SK-N-SH treated with all-trans-retinoic acid at 6 μM for 48 hours (cell line): ENCODE measurements around the gene OR10A5.

ENCODE experiments used
- ATAC-seq: fragments of 200-7000 bp; cut with Tn5 transposase; 3 replicates; pipeline ENCODE4 v1.9.1; 2020; ENCODE audit warnings: mild to moderate bottlenecking, moderate library complexity
- ARNTL ChIP-seq: fragments of 450-650 bp; formaldehyde crosslinking; IDR thresholded peaks from 2 replicates; pipeline ENCODE4 v1.5.0; 2020; ENCODE audit warnings: low read depth, mild to moderate bottlenecking, moderate library complexity, borderline replicate concordance
- CREB5 ChIP-seq: fragments of 250-450 bp; sonication (Bioruptor Pico); IDR thresholded peaks from 2 replicates; pipeline ENCODE4 v1.5.1; 2020; ENCODE audit warnings: low read depth, mild to moderate bottlenecking, moderate library complexity
- CSDC2 ChIP-seq: fragments of 250-450 bp; sonication (Bioruptor Pico); IDR thresholded peaks from 2 replicates; pipeline ENCODE4 v1.5.0; 2020; ENCODE audit warnings: mild to moderate bottlenecking, moderate library complexity
- CSRNP3 ChIP-seq: fragments of 250-450 bp; sonication (Bioruptor Pico); IDR thresholded peaks from 2 replicates; pipeline ENCODE4 v1.5.1; 2021; ENCODE audit warnings: mild to moderate bottlenecking, moderate library complexity
- ESRRG ChIP-seq: fragments of 250-450 bp; sonication (Bioruptor Pico); IDR thresholded peaks from 2 replicates; pipeline ENCODE4 v1.6.1; 2021; ENCODE audit warnings: mild to moderate bottlenecking
- GLIS3 ChIP-seq: fragments of 250-450 bp; sonication (Bioruptor Pico); IDR thresholded peaks from 2 replicates; pipeline ENCODE4 v1.5.0; 2020; ENCODE audit warnings: mild to moderate bottlenecking, moderate library complexity
- ISL1 ChIP-seq: fragments of 250-450 bp; sonication (Bioruptor Pico); IDR thresholded peaks from 2 replicates; pipeline ENCODE4 v2.1.2; 2022; ENCODE audit warnings: mild to moderate bottlenecking, moderate library complexity
- OSR1 ChIP-seq: fragments of 250-450 bp; sonication (Bioruptor Pico); IDR thresholded peaks from 2 replicates; pipeline ENCODE4 v1.8.0; 2022; ENCODE audit warnings: moderate library complexity, mild to moderate bottlenecking, inconsistent platforms
- PATZ1 ChIP-seq: fragments of 250-450 bp; sonication (Bioruptor Pico); IDR thresholded peaks from 2 replicates; pipeline ENCODE4 v1.8.0; 2020; ENCODE audit warnings: mild to moderate bottlenecking, moderate library complexity, borderline replicate concordance
- POU6F1 ChIP-seq: fragments of 250-450 bp; sonication (Bioruptor Pico); IDR thresholded peaks from 2 replicates; pipeline ENCODE4 v1.8.0; 2021; ENCODE audit warnings: low read depth, mild to moderate bottlenecking, moderate library complexity, borderline replicate concordance
- PPARA ChIP-seq: fragments of 250-450 bp; sonication (Bioruptor Pico); IDR thresholded peaks from 2 replicates; pipeline ENCODE4 v1.5.0; 2020; ENCODE audit warnings: mild to moderate bottlenecking, borderline replicate concordance
- RARB ChIP-seq: fragments of 250-450 bp; sonication (Bioruptor Pico); IDR thresholded peaks from 2 replicates; pipeline ENCODE4 v1.8.0; 2021; ENCODE audit warnings: mild to moderate bottlenecking, moderate library complexity
- SNAI2 ChIP-seq: fragments of 250-450 bp; sonication (Bioruptor Pico); IDR thresholded peaks from 2 replicates; pipeline ENCODE4 v1.5.0; 2020; ENCODE audit warnings: mild to moderate bottlenecking, moderate library complexity
- TCF4 ChIP-seq: fragments of 250-450 bp; sonication (Bioruptor Pico); IDR thresholded peaks from 2 replicates; pipeline ENCODE4 v1.8.0; 2021; ENCODE audit warnings: mild to moderate bottlenecking, moderate library complexity, borderline replicate concordance
- TOX ChIP-seq: fragments of 250-450 bp; sonication (Bioruptor Pico); IDR thresholded peaks from 2 replicates; pipeline ENCODE4 v1.8.0; 2021; ENCODE audit warnings: mild to moderate bottlenecking, moderate library complexity, borderline replicate concordance
- TSHZ2 ChIP-seq: fragments of 250-450 bp; sonication (Bioruptor Pico); IDR thresholded peaks from 2 replicates; pipeline ENCODE4 v1.5.0; 2020; ENCODE audit warnings: mild to moderate bottlenecking, moderate library complexity
- ZC3H10 ChIP-seq: fragments of 250-450 bp; sonication (Bioruptor Pico); IDR thresholded peaks from 2 replicates; pipeline ENCODE4 v1.5.1; 2021; ENCODE audit warnings: mild to moderate bottlenecking, moderate library complexity
- ZFP3 ChIP-seq: fragments of 250-450 bp; sonication (Bioruptor Pico); IDR thresholded peaks from 2 replicates; pipeline ENCODE4 v1.5.0; 2020; ENCODE audit warnings: mild to moderate bottlenecking, moderate library complexity
- ZFP30 ChIP-seq: fragments of 450-650 bp; formaldehyde crosslinking; IDR thresholded peaks from 2 replicates; pipeline ENCODE4 v1.5.0; 2022; ENCODE audit warnings: mild to moderate bottlenecking, moderate library complexity
- ZNF565 ChIP-seq: fragments of 450-650 bp; formaldehyde crosslinking; conservative IDR thresholded peaks from 2 replicates; pipeline ENCODE4 v1.5.0; 2020; ENCODE audit warnings: low read depth, mild to moderate bottlenecking, moderate library complexity
- ZNF70 ChIP-seq: fragments of 450-650 bp; formaldehyde crosslinking; IDR thresholded peaks from 2 replicates; pipeline ENCODE4 v1.5.0; 2020; ENCODE audit warnings: mild to moderate bottlenecking, moderate library complexity

Gene OR10A5

GRCh38 chr11:6813656-6814055, 31.8 kb upstream of the OR10A5 start (continued):
- TF ChIP-seq TSHZ2 (no peak), ZNF70 (no peak), ZFP3 (CRISPR knock-in tag) (no peak), ESRRG (CRISPR knock-in tag) (no peak), CSDC2 (no peak), TOX (CRISPR knock-in tag) (no peak), ARNTL (CRISPR knock-in tag) (no peak), CSRNP3 (no peak), CREB5 (no peak)

GRCh38 chr11:6817694-6818093, 27.8 kb upstream of the OR10A5 start:
- no peak for TF ChIP-seq RARB (CRISPR knock-in tag)
- TF ChIP-seq OSR1 (CRISPR knock-in tag) = no peak
- TF ChIP-seq GLIS3 (CRISPR knock-in tag) = no peak
- TF ChIP-seq SNAI2 (CRISPR knock-in tag) = no peak
- no peak for TF ChIP-seq PPARA
- TF ChIP-seq CSDC2 = no peak
- no peak for TF ChIP-seq POU6F1 (CRISPR knock-in tag)
- no peak for TF ChIP-seq CSRNP3
- TF ChIP-seq ZNF565 (CRISPR knock-in tag) = no peak
- no peak for TF ChIP-seq ZNF70
- no peak for TF ChIP-seq TOX (CRISPR knock-in tag)
- no peak for TF ChIP-seq ISL1 (CRISPR knock-in tag)
- no peak for ATAC-seq

- ATAC-seq = no peak
- no peak for TF ChIP-seq PPARA
- no peak for TF ChIP-seq ZNF70
- TF ChIP-seq TSHZ2 = no peak
- no peak for TF ChIP-seq RARB (CRISPR knock-in tag)
- no peak for TF ChIP-seq TCF4 (CRISPR knock-in tag)
- TF ChIP-seq TOX (CRISPR knock-in tag) = no peak
- no peak for TF ChIP-seq ESRRG (CRISPR knock-in tag)
- TF ChIP-seq ZNF565 (CRISPR knock-in tag) = no peak
- no peak for TF ChIP-seq CREB5
- no peak for TF ChIP-seq ZC3H10 (CRISPR knock-in tag)
- TF ChIP-seq OSR1 (CRISPR knock-in tag) = no peak
- no peak for TF ChIP-seq SNAI2 (CRISPR knock-in tag)
- TF ChIP-seq ZFP30 (CRISPR knock-in tag) = no peak
- TF ChIP-seq PATZ1 (CRISPR knock-in tag) = no peak
- no peak for TF ChIP-seq CSRNP3
Observed at GRCh38 chr11:6818967-6819366, 26.5 kb upstream of the OR10A5 start.
